CD4-positive, alpha-beta T cell treated with Interleukin-15 for 1 hour (primary cell): Measurements from ENCODE around the gene B4GALNT2.
"Not testable (repeated sequence)": the region's sequence is repeated elsewhere in the genome, so short reads cannot be mapped to it uniquely, and the experiment has no call there.

Experiments
- DNase-seq: peaks from one replicate; pipeline ENCODE4 v3.0.0-alpha.2; 2020

Gene B4GALNT2

GRCh38 chr17:49132699-49133364 lies at the start of gene B4GALNT2:
TSS of gene B4GALNT2 (plus strand) at chr17:49132769. CDS start at chr17:49132793, 24 bp downstream.
- no peak for DNase-seq

DNA sequence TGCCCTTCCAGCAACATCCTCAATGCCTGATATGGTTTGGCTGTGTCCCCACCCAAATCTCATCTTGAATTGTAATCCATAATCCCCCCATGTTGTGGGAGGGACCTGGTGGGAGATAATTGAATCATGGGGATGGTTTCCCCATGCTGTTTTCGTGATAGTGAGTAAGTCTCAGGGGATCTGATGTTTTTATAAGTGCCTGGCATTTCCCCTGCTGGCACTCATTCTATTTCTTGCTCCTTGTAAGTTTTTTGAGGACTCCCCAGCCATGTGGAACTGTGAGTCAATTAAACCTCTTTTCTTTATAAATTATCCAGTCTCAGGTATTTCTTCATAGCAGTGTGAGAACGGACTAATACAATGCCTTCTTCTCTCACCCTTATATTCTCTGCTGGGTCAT lies 47.5 kb upstream of the B4GALNT2 start:
- DNase-seq, result not testable (repeated sequence)

DNA sequence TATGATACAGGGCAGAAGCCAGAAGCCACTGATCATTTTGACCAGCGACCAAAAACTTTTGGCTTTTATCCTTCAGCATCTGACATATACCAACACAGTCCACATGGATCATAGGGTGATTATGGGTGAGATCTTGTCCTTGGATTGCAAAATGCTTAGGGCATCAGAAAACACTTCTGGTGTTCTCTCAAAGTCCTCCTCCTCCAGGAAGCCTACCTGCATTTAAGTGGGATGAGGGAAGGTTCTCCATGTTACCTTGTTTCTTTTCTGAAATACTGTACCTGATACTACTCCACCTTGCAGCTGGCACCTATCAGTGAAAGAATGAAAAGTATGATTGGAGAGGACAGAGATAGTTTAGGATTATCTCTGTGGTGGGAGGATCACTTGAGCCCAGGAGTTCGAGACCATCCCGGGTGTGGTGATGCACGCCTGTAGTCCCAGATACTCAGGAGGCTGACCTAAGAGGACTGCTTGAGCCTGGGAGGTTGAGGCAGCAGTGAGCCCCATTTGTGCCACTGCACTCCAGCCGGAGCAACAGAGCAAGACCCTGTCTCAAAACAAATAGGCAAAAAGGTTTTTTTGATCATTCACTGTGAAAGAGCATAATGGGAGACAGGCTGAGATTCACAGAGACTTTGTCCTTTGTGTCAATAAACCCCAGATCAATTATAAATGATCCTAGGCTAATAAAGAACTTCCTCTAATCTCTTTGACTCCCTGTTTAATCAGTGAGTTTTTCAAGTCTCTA lies 46.8 kb upstream of the B4GALNT2 start:
- no peak for DNase-seq

GRCh38 chr17:49086316-49086605 lies 46.3 kb upstream of the B4GALNT2 start:
- no peak for DNase-seq

DNA sequence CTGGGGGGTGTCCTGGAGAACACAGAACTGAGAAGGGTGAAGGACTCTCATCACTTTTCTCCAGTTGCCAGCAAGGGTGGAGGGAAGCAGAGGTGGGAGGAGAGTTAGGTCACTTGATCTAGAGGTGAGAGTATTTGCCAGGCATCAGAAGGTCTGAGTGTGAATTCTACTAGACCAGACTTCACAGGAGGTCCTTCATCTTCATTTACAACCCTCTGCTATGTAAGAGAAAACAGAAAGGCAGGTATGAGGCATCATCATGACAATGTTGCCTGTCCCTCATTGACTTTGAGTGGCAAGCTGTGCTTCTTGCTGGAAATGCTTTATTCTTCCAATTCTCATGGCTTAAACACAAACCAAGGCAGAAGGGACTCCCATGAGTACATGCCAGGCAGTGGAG lies 45.9 kb upstream of the B4GALNT2 start:
- no peak for DNase-seq

GRCh38 chr17:49089094-49089493 lies 43.5 kb upstream of the B4GALNT2 start:
- no peak for DNase-seq

- DNase-seq, result no peak
Measured at GRCh38 chr17:49090878-49091594, 41.5 kb upstream of the B4GALNT2 start.

- no peak for DNase-seq
Measured at GRCh38 chr17:49093131-49093530, 39.4 kb upstream of the B4GALNT2 start.

DNA sequence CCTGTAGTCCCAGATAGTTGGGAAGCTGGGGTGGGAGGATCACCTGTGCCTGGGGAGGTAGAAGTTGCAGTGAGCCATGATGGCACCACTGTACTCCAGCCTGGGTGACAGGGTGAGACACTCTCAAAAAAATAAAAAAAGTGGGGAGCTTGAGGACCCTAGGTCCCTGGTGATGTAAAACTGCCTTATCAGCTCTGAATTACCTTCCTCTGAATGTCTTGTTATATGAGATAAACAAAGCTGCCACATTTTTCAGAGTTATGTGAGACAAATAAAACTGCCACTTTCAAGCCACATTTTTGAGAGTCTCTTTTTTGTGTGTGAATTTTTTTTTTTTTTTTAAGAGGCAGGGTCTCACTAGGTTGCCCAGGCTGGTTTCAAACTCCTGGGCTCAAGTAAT lies 32.0 kb upstream of the B4GALNT2 start:
- DNase-seq, result no peak

GRCh38 chr17:49101054-49101534 lies 31.5 kb upstream of the B4GALNT2 start:
- DNase-seq, result no peak

DNA sequence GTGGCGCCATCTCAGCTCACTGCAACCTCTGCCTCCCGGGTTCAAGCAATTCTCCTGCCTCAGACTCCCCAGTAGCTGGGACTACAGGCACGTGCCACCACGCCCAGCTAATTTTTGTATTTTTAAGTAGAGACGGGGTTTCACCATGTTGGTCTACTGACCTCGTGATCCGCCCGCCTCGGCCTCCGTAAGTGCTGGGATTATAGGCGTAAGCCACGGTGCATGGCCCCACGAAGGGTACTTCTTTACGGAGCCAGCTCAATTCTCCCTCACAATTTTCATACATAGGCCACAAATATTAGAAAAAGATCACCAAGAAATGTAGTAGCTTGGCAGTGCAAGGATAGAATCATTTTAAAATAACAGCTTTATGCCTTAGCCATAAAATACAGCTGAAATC lies 29.2 kb upstream of the B4GALNT2 start:
- DNase-seq, result not testable (repeated sequence)

- DNase-seq, result no peak
Measured at GRCh38 chr17:49104511-49105074, 28.0 kb upstream of the B4GALNT2 start.

DNA sequence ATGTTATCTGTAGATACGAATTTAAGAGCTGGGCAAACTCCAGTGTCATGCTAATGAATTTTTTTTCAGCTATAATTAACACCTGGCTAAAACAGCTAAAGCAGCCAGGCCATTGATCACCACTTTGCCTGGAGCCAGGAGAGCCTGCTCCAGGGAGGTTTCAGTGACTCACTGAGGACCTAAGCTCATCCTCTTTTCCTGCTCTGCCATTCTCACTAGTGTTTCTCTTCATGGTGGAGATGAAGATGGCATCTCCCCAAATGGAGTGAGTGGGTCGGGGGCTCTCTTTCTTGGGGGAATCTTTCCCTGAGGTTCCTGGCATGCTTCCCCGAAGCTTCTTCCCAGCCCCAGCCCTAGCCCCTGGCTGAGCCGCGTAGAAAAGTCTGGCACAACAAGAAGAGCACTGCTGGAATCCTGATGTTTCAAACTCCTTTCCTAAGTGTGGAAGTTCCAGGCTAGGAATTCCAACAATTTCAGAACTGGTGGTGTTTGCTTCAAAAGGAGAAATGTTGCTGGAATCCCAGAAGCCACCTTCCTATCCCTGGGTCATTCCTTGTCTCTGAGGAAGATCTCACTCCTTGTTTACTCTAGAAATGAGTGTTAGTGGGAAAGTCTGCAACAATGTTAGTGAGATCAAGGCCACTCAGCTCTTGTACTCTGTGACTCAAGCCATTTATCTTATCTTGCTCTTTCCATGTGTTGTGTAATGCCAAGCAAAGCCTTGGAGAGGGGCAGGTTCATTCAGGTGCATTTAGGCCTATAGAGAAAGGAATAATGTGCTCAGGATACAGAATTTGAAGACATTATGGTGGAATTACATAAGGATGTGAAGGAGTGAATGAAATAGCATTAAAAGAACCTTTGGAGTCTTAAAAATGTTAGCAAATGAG lies 26.0 kb upstream of the B4GALNT2 start:
- DNase-seq, result no peak

GRCh38 chr17:49107211-49107557 lies 25.4 kb upstream of the B4GALNT2 start:
- DNase-seq, result no peak

- no peak for DNase-seq
Measured at GRCh38 chr17:49108318-49108717, 24.3 kb upstream of the B4GALNT2 start.

DNA sequence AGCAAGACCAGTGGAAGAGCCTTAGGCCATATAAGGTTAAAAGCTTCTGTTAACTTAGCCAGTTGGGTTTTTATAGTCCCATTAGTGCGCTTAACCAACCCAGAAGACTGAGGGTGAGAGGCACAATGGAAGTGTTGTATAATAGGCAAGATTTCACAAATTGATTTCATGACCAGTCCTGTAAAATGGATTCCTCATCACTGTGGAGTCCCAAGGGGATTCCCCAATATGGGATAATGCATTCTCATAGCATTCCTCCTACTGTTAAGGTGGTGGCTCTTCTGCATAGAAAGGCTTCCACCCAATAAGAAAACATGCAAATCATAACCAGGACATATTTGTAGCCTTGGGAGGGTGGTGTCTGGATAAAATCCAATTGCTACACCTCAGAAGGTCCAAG lies 22.1 kb upstream of the B4GALNT2 start:
- DNase-seq, result no peak

DNA sequence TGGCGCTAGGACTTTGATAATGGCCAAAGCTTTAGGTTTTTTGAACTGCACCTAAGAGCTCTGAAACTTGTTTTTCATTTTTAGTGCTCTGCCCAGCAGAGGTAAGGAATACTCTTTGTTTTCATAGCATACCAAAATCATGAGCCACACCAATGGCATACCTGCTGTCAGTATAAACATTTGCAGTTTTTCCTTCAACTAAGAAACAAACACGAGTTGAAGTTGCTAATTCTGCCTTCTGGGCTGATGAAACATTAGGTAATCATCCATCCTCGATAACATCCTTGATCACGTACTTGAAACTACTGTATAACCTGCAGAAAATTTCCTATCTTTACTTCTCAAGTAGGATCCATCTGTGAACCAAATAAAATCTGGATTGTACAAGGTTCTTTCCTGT lies 20.6 kb upstream of the B4GALNT2 start:
- no peak for DNase-seq

DNA sequence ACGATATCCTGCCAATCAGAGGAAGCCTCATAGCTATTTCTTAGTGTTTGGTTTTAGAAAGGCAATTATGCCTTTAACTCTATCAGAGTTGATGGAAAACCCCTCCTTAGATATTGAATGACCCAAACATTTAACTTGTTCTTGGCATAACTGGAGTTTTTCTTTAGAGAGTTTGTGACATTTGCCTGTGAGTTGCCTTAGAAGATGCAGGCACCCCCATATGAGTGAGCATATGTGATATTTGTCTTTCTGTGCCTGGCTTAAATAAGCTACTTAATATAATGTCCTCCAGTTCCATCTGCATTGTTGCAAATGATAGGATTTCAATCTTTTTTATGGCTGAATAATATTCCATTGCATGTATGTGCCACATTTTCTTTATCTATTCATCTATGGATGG lies 19.6 kb upstream of the B4GALNT2 start:
- no peak for DNase-seq

GRCh38 chr17:49114703-49115102 lies 17.9 kb upstream of the B4GALNT2 start:
- DNase-seq, result no peak

DNA sequence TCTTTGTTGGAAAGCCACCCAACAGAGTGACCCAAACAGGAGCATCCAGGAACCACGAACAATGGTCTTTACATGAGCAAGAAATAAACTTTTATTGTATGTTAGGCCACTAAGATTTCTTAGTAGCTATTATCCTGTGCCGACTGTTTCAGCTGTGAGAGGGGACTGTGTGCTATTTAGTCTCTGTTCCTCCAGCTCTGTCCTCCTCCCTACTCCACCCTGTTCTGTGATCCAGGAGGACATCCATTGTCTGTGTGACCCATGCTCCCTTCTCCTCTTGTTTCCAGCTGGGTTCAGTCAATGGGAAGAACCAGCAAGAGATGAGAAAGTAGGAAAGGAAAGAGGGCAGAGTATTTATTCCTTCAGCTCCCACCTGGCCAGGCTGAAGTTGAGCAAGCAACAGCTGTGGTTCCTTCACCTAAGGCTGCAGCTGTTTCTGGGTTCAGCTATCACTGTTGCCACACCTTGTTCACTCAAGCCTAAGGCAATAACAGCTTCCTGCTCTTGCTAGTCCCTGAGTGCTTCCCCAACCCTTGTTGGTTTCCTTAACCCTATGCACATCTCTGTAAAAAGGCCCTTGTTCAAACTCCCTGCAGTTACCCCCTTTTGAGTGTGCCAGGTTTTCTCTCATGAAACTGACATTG lies 14.9 kb upstream of the B4GALNT2 start:
- no peak for DNase-seq

GRCh38 chr17:49120166-49120565 lies 12.4 kb upstream of the B4GALNT2 start:
- DNase-seq, result no peak

- DNase-seq, result no peak
Measured at GRCh38 chr17:49121696-49122292, 10.8 kb upstream of the B4GALNT2 start.
